Psoas muscle (tissue), 8 donors: Measurements from ENCODE around the gene FOLR3. TPM values are rescaled to one million over a fixed set of nuclear protein-coding genes. Genes with fewer than 3 reads are reported as not detected.
"Not testable (repeated sequence)": the region's sequence is repeated elsewhere in the genome, so short reads cannot be mapped to it uniquely, and the experiment has no call there.

Experiments used
- ATAC-seq, 4 donors: fragments of 200-7000 bp; cut with Tn5 transposase; one replicate each; pipeline ENCODE4 v1.9.1; 2020; ENCODE audit warnings: moderate library complexity in 3 of 4, mild to moderate bottlenecking in 2 of 4
- DNase-seq, 2 donors: peaks; one replicate each; pipeline ENCODE4 v3.0.0-alpha.2; 2020
- H3K27ac ChIP-seq: fragments of 200-600 bp; one replicate; pipeline ENCODE4 v1.8.0; 2022
- H3K27me3 ChIP-seq, 3 donors: fragments of 200-600 bp in 1 of 3; one replicate each; pipeline versions ENCODE4 v1.6.1 to v1.8.0; 2013 to 2022; ENCODE audit warnings: low read length in 2 of 3, mild to moderate bottlenecking in 2 of 3, moderate library complexity in 1 of 3; ENCODE audit not compliant: insufficient read depth in 3 of 3
- H3K36me3 ChIP-seq, 2 donors: fragments of 200-600 bp in 1 of 2; one replicate each; pipeline versions ENCODE4 v1.6.1 to v1.8.0; 2013 to 2022; ENCODE audit warnings: low read depth in 1 of 2, mild to moderate bottlenecking in 1 of 2, moderate library complexity in 1 of 2; ENCODE audit not compliant: insufficient read depth in 1 of 2
- H3K4me1 ChIP-seq: fragments of 200-600 bp; one replicate; pipeline ENCODE4 v1.8.0; 2022
- H3K4me3 ChIP-seq: fragments of 200-600 bp; one replicate; pipeline ENCODE4 v1.8.0; 2022; ENCODE audit warnings: mild to moderate bottlenecking
- H3K9me3 ChIP-seq: fragments of 200-600 bp; one replicate; pipeline ENCODE4 v1.8.0; 2022
- WGBS, 3 donors: extraction: QIAGEN DNeasy Blood & Tissue Kit; methylation state at CpG; one replicate each; pipeline versions ENCODE4 v1.1.6 to v1.1.7; 2013; 5-methylcytosine and 5-hydroxymethylcytosine counted together
- intact Hi-C, 2 donors: fragments of 100-400 bp; cut with DNase I; formaldehyde crosslinking; loops; one replicate each; pipeline versions ENCODE4 v1.11.0 to v1.14.2; 2022
- polyA plus RNA-seq, 3 donors: library from polyadenylated mRNA; stranded (reverse); fragments of 200-250 nt; gene quantifications; one replicate each; pipeline ENCODE4 v1.2.3, GENCODE V29; 2013
- total RNA-seq, 4 donors: library from RNA; stranded (reverse); fragmentation: NEBNext Ultra II Directional in 2 of 4; extraction: Animal tissue kit (Norgen Biotek cat#: 25700) in 2 of 4; gene quantifications; one replicate each; pipeline versions ENCODE4 v1.2.1 to v1.2.4, GENCODE V29; 2021 to 2023
- TF ChIP-seq, protein P1 (sequence below): fragments of 200-600 bp; IDR thresholded peaks from one replicate; pipeline ENCODE4 v1.8.0; 2022; ENCODE audit warnings: antibody characterized with exemption
- donor health status: healthy with polysubstance abuse.
- donor health status: DM: no; HTN: no; CAD: no; lungs with moderate emphysema.
- donor health status: Bipolar disorder and iron deficiency.
- donor health status: healthy.
- donor health status: DM: yes; HTN: yes; CAD: no.
- donor health status: DM: no; HTN: no; CAD: no.
- donor health status: DM: no; HTN: no; CAD: no.
- donor health status: DM: yes; HTN: yes; CAD: no.

Gene FOLR3
- total and polyA plus RNA-seq, 7 donors = 0.09 to 0.58 TPM; not detected in 5

DNA sequence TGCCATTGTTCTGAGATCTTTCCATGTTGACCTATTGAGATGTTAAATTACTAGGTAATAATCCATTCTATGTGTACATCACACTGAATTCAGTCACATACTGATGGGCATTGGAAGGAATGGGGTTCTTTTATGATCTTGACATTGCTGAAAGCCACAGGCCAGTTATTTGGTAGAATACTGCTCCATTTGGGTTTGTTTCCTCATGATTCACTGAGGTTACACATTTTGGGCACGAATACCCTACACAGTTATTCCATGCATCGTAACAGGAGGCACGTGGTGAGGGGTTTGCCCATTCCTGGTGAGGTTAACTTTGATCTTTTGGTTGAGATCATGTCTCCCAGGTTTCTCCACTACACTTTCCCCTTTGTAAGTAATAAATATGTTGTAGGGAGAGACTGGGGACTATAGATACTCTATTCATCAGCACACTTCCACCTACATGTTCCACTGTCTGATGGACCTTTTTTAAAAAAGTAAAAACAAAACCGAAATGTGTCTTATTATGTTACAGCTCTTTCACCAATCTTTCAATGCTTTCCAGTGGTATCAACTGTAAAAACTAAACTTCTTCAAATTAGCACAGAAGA, 44.4 kb downstream of the FOLR3 start:
- intact Hi-C loops = loop anchor here in 1 of 2 donors (2.0 kb wide), 1 partner anchor 39 kb away; no protein-coding TSS in a partner anchor

DNA sequence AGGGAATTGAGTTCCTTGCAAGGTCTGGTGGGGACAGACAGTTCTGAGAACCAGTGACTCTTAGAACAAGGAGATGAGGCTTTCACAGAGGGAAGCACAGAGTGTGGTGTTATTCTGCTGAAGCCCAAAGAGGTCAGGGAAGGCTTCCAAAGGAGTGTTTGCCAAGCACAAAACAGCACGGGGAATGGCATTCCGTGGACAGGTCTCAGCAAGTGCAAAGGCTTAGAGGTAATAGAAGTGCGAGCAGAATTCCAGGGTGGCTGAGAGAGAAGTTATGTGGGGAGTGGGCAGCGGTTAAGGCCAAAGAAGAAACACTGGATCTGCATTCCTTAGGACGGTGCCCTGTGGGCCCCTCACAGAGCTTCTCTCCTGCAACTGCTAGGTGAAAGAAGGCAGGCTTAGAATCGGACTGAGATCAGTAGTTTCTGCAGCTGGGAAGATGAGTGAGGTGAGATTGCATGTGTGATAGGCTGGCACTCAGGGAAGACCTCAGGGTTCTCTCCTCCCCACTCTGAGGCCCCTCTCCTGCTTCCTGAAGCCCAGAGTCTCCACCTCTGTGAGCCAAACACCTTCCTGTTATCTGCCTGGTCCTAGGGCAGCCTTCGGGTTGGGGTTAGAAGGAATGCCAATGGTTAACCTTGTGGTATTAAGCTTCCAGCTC, 45.5 kb downstream of the FOLR3 start:
- H3K36me3 ChIP-seq, H3K9me3 ChIP-seq, H3K27me3 ChIP-seq, H3K27ac ChIP-seq, H3K4me3 ChIP-seq, H3K4me1 ChIP-seq, DNase-seq: not testable (repeated sequence)
- ATAC-seq = peak in 2 of 4 donors; percentile 16 to 44
- WGBS, 3 donors = 42 to 49% (median 44%) methylated on average over 7 of the region's 7 CpGs
- intact Hi-C loops = loop anchor here in 1 of 2 donors (2.0 kb wide), 1 partner anchor 40 kb away; no protein-coding TSS in a partner anchor

More for the DNA sequence above, 44.4 kb downstream of the FOLR3 start:
- TF ChIP-seq, protein P1, sequence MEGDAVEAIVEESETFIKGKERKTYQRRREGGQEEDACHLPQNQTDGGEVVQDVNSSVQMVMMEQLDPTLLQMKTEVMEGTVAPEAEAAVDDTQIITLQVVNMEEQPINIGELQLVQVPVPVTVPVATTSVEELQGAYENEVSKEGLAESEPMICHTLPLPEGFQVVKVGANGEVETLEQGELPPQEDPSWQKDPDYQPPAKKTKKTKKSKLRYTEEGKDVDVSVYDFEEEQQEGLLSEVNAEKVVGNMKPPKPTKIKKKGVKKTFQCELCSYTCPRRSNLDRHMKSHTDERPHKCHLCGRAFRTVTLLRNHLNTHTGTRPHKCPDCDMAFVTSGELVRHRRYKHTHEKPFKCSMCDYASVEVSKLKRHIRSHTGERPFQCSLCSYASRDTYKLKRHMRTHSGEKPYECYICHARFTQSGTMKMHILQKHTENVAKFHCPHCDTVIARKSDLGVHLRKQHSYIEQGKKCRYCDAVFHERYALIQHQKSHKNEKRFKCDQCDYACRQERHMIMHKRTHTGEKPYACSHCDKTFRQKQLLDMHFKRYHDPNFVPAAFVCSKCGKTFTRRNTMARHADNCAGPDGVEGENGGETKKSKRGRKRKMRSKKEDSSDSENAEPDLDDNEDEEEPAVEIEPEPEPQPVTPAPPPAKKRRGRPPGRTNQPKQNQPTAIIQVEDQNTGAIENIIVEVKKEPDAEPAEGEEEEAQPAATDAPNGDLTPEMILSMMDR = no peak
- ATAC-seq = no peak
- no peak for DNase-seq
- Histone ChIP-seq H3K4me3 (no peak overlapping the region), H3K27ac (no peak overlapping the region), H3K27me3 (no peaks in the 10 kb centered on the region), H3K36me3 (no peaks in the 10 kb centered on the region), H3K4me1 (no peaks in the 10 kb centered on the region), H3K9me3 (no peaks in the 10 kb centered on the region)
- 73 to 83% (median 75%) methylated on average over 4 of the region's 4 CpGs for WGBS, 3 donors

DNA sequence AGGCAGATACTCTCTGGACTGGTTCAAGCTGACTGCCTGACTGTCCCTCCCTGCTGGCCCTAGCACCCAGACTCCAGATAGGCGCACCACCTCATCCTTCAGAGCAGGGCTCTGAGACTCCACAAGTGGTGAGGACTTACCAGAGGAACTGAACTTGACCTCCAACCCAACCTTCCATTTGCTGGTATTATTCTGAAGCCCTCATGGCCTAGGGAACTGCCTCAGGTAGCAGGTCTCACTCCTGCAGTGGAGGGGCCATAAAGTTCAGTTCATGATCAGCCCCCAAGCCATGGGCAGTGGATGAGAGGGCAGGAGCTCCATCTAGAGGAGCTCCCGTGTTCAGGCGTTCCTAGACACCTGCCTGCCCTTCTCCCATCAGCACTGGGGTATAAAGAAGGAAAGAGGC, 46.0 kb downstream of the FOLR3 start:
- DNase-seq, H3K4me1 ChIP-seq, H3K9me3 ChIP-seq, H3K4me3 ChIP-seq, H3K36me3 ChIP-seq, H3K27ac ChIP-seq, H3K27me3 ChIP-seq: not testable (repeated sequence)
- intact Hi-C loops = loop anchor here in 1 of 2 donors (2.0 kb wide), 1 partner anchor 41 kb away; no protein-coding TSS in a partner anchor
- WGBS, 3 donors = 75 to 93% (median 78%) methylated on average over 3 of the region's 3 CpGs
- peak in 1 of 4 donors; percentile 20 for ATAC-seq

DNA sequence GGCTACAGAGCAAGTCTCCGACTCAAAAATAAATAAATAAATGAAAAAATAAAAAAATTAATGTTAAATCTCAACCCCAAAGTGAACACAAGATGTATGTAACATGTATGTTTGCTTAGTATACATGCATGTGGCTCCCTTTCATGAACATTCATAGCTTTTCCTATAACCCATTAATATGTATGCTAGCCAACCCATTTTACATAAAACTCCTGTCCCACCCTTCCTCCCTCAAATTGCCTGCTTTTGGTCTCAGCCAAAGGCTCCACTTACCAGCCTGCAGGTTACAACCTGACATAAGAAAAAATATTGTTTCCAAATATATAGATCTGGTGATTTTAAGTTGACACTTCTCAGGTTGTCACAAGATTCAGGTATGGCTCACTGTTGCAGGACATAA, 52.7 kb downstream of the FOLR3 start:
- no peak overlapping the region for H3K27ac ChIP-seq
- no peaks in the 10 kb centered on the region for H3K9me3 ChIP-seq
- H3K27me3 ChIP-seq = no peaks in the 10 kb centered on the region
- intact Hi-C loops = no loop called here
- no peak overlapping the region for H3K4me3 ChIP-seq
- DNase-seq (no peak), ATAC-seq (no peak)
- no peaks in the 10 kb centered on the region for H3K36me3 ChIP-seq
- WGBS, 3 donors = 85 to 100% (median 94%) methylated on average over 1 of the region's 1 CpG
- TF ChIP-seq, protein P1 = no peak
- H3K4me1 ChIP-seq = no peaks in the 10 kb centered on the region

Other genes with a start within 250 kb of the FOLR3 start
- gene XNDC1N, start 207.1 kb upstream of the FOLR3 start, total RNA-seq = 1 to 10 TPM; 1.3 to 3.9 (median 1.6) TPM
- gene XNDC1N, start 207.1 kb upstream of the FOLR3 start, polyA plus RNA-seq = 1 to 10 TPM in 1 of 3 donors, under 1 TPM in 2; 0.82 to 2.8 (median 0.86) TPM
- gene RNF121, start 206.7 kb upstream of the FOLR3 start, total RNA-seq = 10 to 100 TPM; 23.0 to 29.7 (median 27.0) TPM
- gene RNF121, start 206.7 kb upstream of the FOLR3 start, polyA plus RNA-seq = 10 to 100 TPM; 24.1 to 51.7 (median 36.3) TPM
- gene IL18BP, start 136.8 kb upstream of the FOLR3 start, total RNA-seq = 1 to 10 TPM; 2.9 to 4.4 (median 3.2) TPM
- gene IL18BP, start 136.8 kb upstream of the FOLR3 start, polyA plus RNA-seq = 1 to 10 TPM; 1.5 to 2.1 (median 2.0) TPM
- gene NUMA1, start 55.2 kb upstream of the FOLR3 start, total RNA-seq = 100 to 1,000 TPM in 3 of 4 donors, 10 to 100 TPM in 1; 100.0 to 130 (median 111) TPM
- 100 to 1,000 TPM in 1 of 3 donors, 10 to 100 TPM in 2; 68.9 to 102 (median 92.8) TPM for gene NUMA1, start 55.2 kb upstream of the FOLR3 start, polyA plus RNA-seq
- 1 to 10 TPM; 4.9 to 5.9 (median 5.4) TPM for gene LRRC51, start 54.9 kb upstream of the FOLR3 start, total RNA-seq
- 10 to 100 TPM in 1 of 3 donors, 1 to 10 TPM in 2; 4.0 to 10.4 (median 7.0) TPM for gene LRRC51, start 54.9 kb upstream of the FOLR3 start, polyA plus RNA-seq
- gene LAMTOR1, start 32.4 kb upstream of the FOLR3 start, total RNA-seq = 10 to 100 TPM; 74.9 to 91.2 (median 80.4) TPM
- gene LAMTOR1, start 32.4 kb upstream of the FOLR3 start, polyA plus RNA-seq = 100 to 1,000 TPM; 101 to 223 (median 141) TPM
- not detected for gene TOMT, start 29.8 kb upstream of the FOLR3 start, total RNA-seq
- gene TOMT, start 29.8 kb upstream of the FOLR3 start, polyA plus RNA-seq = not detected
- gene ANAPC15, start 23.0 kb upstream of the FOLR3 start, total RNA-seq = 10 to 100 TPM; 32.7 to 45.7 (median 37.1) TPM
- gene ANAPC15, start 23.0 kb upstream of the FOLR3 start, polyA plus RNA-seq = 10 to 100 TPM; 33.0 to 49.2 (median 43.0) TPM
- gene FOLR1, start 56.4 kb downstream of the FOLR3 start, total RNA-seq = under 1 TPM in 2 of 4 donors, not detected in 2; 0.22 to 0.36 TPM
- not detected for gene FOLR1, start 56.4 kb downstream of the FOLR3 start, polyA plus RNA-seq
- 10 to 100 TPM in 2 of 4 donors, 1 to 10 TPM in 2; 5.3 to 14.2 (median 9.4) TPM for gene FOLR2, start 81.1 kb downstream of the FOLR3 start, total RNA-seq
- gene FOLR2, start 81.1 kb downstream of the FOLR3 start, polyA plus RNA-seq = 1 to 10 TPM; 2.9 to 4.5 (median 4.5) TPM
- 100 to 1,000 TPM in 3 of 4 donors, 10 to 100 TPM in 1; 90.7 to 125 (median 121) TPM for gene INPPL1, start 89.0 kb downstream of the FOLR3 start, total RNA-seq
- gene INPPL1, start 89.0 kb downstream of the FOLR3 start, polyA plus RNA-seq = 10 to 100 TPM; 35.2 to 84.9 (median 60.1) TPM
- not detected for gene PHOX2A, start 108.5 kb downstream of the FOLR3 start, total RNA-seq
- under 1 TPM in 1 of 3 donors, not detected in 2; 0.07 TPM for gene PHOX2A, start 108.5 kb downstream of the FOLR3 start, polyA plus RNA-seq